Neural cell (in vitro differentiated cells): ENCODE results near the gene COL19A1. TPM values are rescaled to one million over a fixed set of nuclear protein-coding genes. Genes with fewer than 3 reads are reported as not detected.

Experiments used
- H2AFZ ChIP-seq: fragments of 200-600, 300-800 bp; sonication (generic), shearing (Covaris generic); 2 replicates; pipeline ENCODE4 v1.6.0; 2014; ENCODE audit warnings: low read depth, mild to moderate bottlenecking, antibody characterized with exemption, low read length, moderate library complexity
- H3F3A ChIP-seq: fragments of 200-600 bp; shearing (Covaris generic); 2 replicates; pipeline ENCODE4 v1.6.1; 2016; ENCODE audit warnings: mild to moderate bottlenecking, moderate library complexity, mixed read lengths, antibody characterized with exemption, low read length; ENCODE audit not compliant: insufficient read depth, poor library complexity, severe bottlenecking
- H3K27ac ChIP-seq: fragments of 200-600, 300-800 bp; sonication (generic), shearing (Covaris generic); 2 replicates; pipeline ENCODE4 v1.5.1; 2014; ENCODE audit warnings: mild to moderate bottlenecking, low read length, moderate library complexity
- H3K27me3 ChIP-seq: fragments of 300-800, 200-600 bp; sonication (generic), shearing (Covaris generic); 2 replicates; pipeline ENCODE4 v1.6.0; 2014; ENCODE audit warnings: mild to moderate bottlenecking, low read depth, low read length, moderate library complexity; ENCODE audit not compliant: insufficient read depth
- H3K36me3 ChIP-seq: fragments of 300-800, 200-600 bp; sonication (generic), shearing (Covaris generic); 2 replicates; pipeline ENCODE4 v1.5.1; 2014; ENCODE audit warnings: mild to moderate bottlenecking, antibody characterized with exemption, low read length, moderate library complexity; ENCODE audit not compliant: insufficient read depth
- H3K4me2 ChIP-seq: fragments of 300-800, 200-600 bp; sonication (generic), shearing (Covaris generic); 2 replicates; pipeline ENCODE4 v1.6.0; 2014; ENCODE audit warnings: mild to moderate bottlenecking, low read length
- H3K4me3 ChIP-seq: fragments of 300-800, 200-600 bp; sonication (generic), shearing (Covaris generic); 2 replicates; pipeline ENCODE4 v1.5.1; 2014; ENCODE audit warnings: mild to moderate bottlenecking, low read length, moderate library complexity
- H3K79me2 ChIP-seq: fragments of 200-600 bp; shearing (Covaris generic); replicated peaks from 2 replicates; pipeline ENCODE4 v1.6.0; 2014; ENCODE audit warnings: mild to moderate bottlenecking, low read length, moderate library complexity; ENCODE audit not compliant: insufficient read depth
- H3K9ac ChIP-seq: fragments of 300-800, 200-600 bp; sonication (generic), shearing (Covaris generic); 2 replicates; pipeline ENCODE4 v1.6.1; 2016; ENCODE audit warnings: mild to moderate bottlenecking, low read length, mixed read lengths
- H3K9me2 ChIP-seq: fragments of 200-600 bp; shearing (Covaris generic); 2 replicates; pipeline ENCODE4 v1.6.1; 2016; ENCODE audit warnings: mild to moderate bottlenecking, low read length, mixed read lengths; ENCODE audit not compliant: insufficient read depth
- H3K9me3 ChIP-seq: fragments of 200-600, 300-800 bp; sonication (generic), shearing (Covaris generic); 2 replicates; pipeline ENCODE4 v1.6.1; 2016; ENCODE audit warnings: mild to moderate bottlenecking, mixed run types, low read length, moderate library complexity, mixed read lengths
- H4K20me1 ChIP-seq: fragments of 200-600 bp; shearing (Covaris generic); 2 replicates; pipeline ENCODE4 v1.6.1; 2016; ENCODE audit warnings: mild to moderate bottlenecking, mixed run types; ENCODE audit not compliant: insufficient read depth
- EP300 ChIP-seq: fragments of 450-650 bp; conservative IDR thresholded peaks from 2 replicates; pipeline ENCODE4 v1.6.1; 2014; ENCODE audit warnings: antibody characterized with exemption, mild to moderate bottlenecking, moderate library complexity; ENCODE audit not compliant: poor library complexity, severe bottlenecking
- EZH2 ChIP-seq: fragments of 200-600, 300-800 bp; shearing (Covaris generic), sonication (generic); IDR thresholded peaks from 2 replicates; pipeline ENCODE4 v1.6.1; 2014; ENCODE audit warnings: antibody characterized with exemption, low read length, borderline replicate concordance, mild to moderate bottlenecking; ENCODE audit not compliant: insufficient read depth, poor library complexity, severe bottlenecking
- MXI1 ChIP-seq: fragments of 450-650 bp; conservative IDR thresholded peaks from 2 replicates; pipeline ENCODE4 v1.6.1; 2014; ENCODE audit warnings: antibody characterized with exemption, mild to moderate bottlenecking; ENCODE audit not compliant: poor library complexity, severe bottlenecking
- POLR2AphosphoS5 ChIP-seq: IDR thresholded peaks from 2 replicates; pipeline ENCODE4 v1.6.1; 2012
- RAD21 ChIP-seq: fragments of 450-650 bp; conservative IDR thresholded peaks from 2 replicates; pipeline ENCODE4 v1.6.1; 2014; ENCODE audit warnings: antibody characterized with exemption, mild to moderate bottlenecking, moderate library complexity
- REST ChIP-seq: IDR thresholded peaks from 2 replicates; pipeline ENCODE4 v1.6.1; 2012; ENCODE audit warnings: borderline replicate concordance
- SMC3 ChIP-seq: fragments of 450-650 bp; conservative IDR thresholded peaks from 2 replicates; pipeline ENCODE4 v1.6.1; 2014; ENCODE audit warnings: antibody characterized with exemption, mild to moderate bottlenecking, moderate library complexity; ENCODE audit not compliant: poor library complexity
- TAF1 ChIP-seq: IDR thresholded peaks from 2 replicates; pipeline ENCODE4 v1.6.1; 2012; ENCODE audit warnings: low read depth
- polyA plus RNA-seq: library from polyadenylated mRNA; depleted of rRNA; stranded (reverse); fragments of >200 nt; gene quantifications from 2 replicates; pipeline ENCODE4 v1.2.3, GENCODE V29; 2014
- TF ChIP-seq, protein P1 (sequence below): fragments of 450-650 bp; IDR thresholded peaks from 2 replicates; pipeline ENCODE4 v1.5.1; 2014; ENCODE audit warnings: antibody characterized with exemption, mild to moderate bottlenecking, moderate library complexity; ENCODE audit not compliant: poor library complexity, severe bottlenecking

The COL19A1 gene
- polyA plus RNA-seq, 1 donor from 2014 or later: 0.24 TPM

- H4K20me1 ChIP-seq: no peaks in the 10 kb centered on the region
- no peak overlapping the region for H3K9ac ChIP-seq
- no peak overlapping the region for H3K27ac ChIP-seq
Observed at GRCh38 chr6:70129341-70129740, 263.0 kb downstream of the COL19A1 start.

DNA sequence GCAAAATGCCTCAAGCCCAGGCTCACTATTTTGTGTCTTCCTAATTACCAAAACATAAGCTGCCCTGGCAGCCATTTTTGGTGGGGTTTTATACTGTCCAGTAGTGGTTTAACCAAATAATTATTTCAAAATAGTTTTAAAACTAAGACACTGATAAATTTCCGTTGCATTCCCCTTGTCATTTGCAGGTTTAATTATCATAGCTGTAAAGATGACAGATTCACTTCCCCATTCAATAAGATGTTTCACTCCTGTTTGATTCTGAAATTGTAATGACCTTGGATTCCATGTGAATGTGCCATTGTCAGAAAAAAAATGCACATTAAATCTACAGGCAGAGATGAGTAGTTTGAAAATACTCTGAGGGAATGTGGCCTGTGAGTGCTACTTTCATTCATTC, 264.5 kb downstream of the COL19A1 start:
- Histone ChIP-seq H3K9me3 (no peaks in the 10 kb centered on the region), H4K20me1 (no peaks in the 10 kb centered on the region), H3K27me3 (no peaks in the 10 kb centered on the region), H3F3A (no peaks in the 10 kb centered on the region), H3K9ac (no peak overlapping the region), H3K9me2 (no peaks in the 10 kb centered on the region), H2AFZ (no peak overlapping the region), H3K4me3 (no peak overlapping the region), H3K36me3 (no peaks in the 10 kb centered on the region), H3K27ac (no peak overlapping the region), H3K79me2 (no peaks in the 10 kb centered on the region), H3K4me2 (no peak overlapping the region)
- TF ChIP-seq REST (no peak), TAF1 (no peak), MXI1 (no peak)

More at GRCh38 chr6:70129341-70129740, 263.0 kb downstream of the COL19A1 start:
- Histone ChIP-seq H3K9me3 (no peaks in the 10 kb centered on the region), H3K4me2 (no peak overlapping the region), H3K9me2 (no peaks in the 10 kb centered on the region), H3K79me2 (no peaks in the 10 kb centered on the region), H3F3A (no peaks in the 10 kb centered on the region), H3K4me3 (no peak overlapping the region), H2AFZ (no peak overlapping the region), H3K36me3 (no peaks in the 10 kb centered on the region), H3K27me3 (no peaks in the 10 kb centered on the region)
- TF ChIP-seq EZH2 (no peak), RAD21 (no peak), TAF1 (no peak), POLR2AphosphoS5 (no peak), SMC3 (no peak), REST (no peak), EP300 (no peak), MXI1 (no peak)
- TF ChIP-seq, protein P1, sequence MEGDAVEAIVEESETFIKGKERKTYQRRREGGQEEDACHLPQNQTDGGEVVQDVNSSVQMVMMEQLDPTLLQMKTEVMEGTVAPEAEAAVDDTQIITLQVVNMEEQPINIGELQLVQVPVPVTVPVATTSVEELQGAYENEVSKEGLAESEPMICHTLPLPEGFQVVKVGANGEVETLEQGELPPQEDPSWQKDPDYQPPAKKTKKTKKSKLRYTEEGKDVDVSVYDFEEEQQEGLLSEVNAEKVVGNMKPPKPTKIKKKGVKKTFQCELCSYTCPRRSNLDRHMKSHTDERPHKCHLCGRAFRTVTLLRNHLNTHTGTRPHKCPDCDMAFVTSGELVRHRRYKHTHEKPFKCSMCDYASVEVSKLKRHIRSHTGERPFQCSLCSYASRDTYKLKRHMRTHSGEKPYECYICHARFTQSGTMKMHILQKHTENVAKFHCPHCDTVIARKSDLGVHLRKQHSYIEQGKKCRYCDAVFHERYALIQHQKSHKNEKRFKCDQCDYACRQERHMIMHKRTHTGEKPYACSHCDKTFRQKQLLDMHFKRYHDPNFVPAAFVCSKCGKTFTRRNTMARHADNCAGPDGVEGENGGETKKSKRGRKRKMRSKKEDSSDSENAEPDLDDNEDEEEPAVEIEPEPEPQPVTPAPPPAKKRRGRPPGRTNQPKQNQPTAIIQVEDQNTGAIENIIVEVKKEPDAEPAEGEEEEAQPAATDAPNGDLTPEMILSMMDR: no peak
